ENCODE data around the gene NXNL1. TPM values are rescaled to one million over a fixed set of nuclear protein-coding genes. Genes with fewer than 3 reads are reported as not detected.
A peak's percentile ranks its signal among the peaks of the same experiment; 100 is the strongest.
"Not testable (repeated sequence)": the region's sequence is repeated elsewhere in the genome, so short reads cannot be mapped to it uniquely, and the experiment has no call there.

The NXNL1 gene
- total RNA-seq (not detected), polyA plus RNA-seq (ENCODE audit: insufficient read depth in 1 of 8, insufficient read length in 8 of 8, low replicate concordance in 1 of 8) (not detected)
- long read RNA-seq, donor 1: 0 reads
- long read RNA-seq, donor 2: 0 reads
- long read RNA-seq, donor 3: 0 reads
- long read RNA-seq, donor 4: 0 reads
- long read RNA-seq, donor 5: 0 reads
- long read RNA-seq, donor 6: 0 reads
- long read RNA-seq, donor 7: 0 reads
- long read RNA-seq, donor 8: 0 reads
- long read RNA-seq, donor 9: 0 reads
- long read RNA-seq, donor 10: 0 reads
- long read RNA-seq, donor 11: 0 reads

DNA sequence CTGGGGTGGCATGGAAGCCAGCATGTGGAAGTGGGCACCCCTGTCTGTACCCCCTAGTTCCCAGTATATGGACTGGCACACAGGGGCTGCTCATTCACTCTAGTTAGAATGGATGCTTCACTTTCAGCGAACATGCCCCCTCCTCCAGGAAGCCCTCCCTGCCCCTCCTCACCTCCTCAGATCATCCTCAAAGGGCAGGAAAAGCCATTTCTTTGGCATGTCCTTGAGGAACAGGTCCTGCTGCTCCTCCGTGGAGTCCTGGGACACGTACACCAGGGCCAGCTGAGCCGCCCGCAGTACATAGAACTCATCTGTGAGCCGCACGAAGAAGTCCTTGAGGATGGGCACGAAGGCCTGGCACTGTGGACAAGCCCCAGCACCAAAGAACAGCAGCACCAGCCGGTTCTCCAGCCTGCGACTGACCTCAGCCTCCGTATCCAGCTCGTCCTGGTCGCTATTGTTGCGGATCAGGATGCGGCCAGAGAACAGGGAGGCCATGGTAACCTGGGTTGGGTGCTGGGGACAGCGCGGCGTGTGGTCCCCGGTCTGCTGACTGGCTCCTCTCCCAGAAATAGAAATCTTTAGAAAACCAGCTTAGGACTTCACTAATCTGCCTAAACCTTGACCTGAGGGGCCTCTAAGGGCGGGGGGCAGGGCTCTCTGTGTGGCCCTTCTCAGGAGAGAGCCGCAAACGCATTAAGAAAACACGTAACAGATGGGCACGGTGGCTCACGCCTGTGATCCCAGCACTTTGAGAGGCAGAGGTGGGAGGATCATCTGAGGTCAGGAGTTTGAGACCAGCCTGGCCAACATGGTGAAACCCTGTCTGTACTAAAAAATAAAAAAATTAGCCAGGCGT lies at the start of gene NXNL1:
Gene NXNL1 (minus strand): TSS at position 555 of the 859 bp plus-strand sequence. CDS start 57 bp downstream, at position 498.
- Histone ChIP-seq H3K4me3 (ENCODE audit: low read length) (no peak within 1 kb of the TSS), H3K27ac (ENCODE audit: low read length) (no peak within 1 kb of the TSS), H3K27me3 (ENCODE audit: control insufficient read depth, insufficient read depth, low read length) (peaks cover 25% of the 10 kb centered on the region), H3K4me1 (ENCODE audit: control insufficient read depth, insufficient read depth, low read length) (peaks cover 3% of the 10 kb centered on the region), H3K9me3 (replicated peaks; ENCODE audit: control insufficient read depth, low read depth, low read length) (no peaks in the 10 kb centered on the region), H3K36me3 (ENCODE audit: control insufficient read depth, insufficient read depth, low read length) (no peaks in the 10 kb centered on the region)
- DNase-seq: no peak
- 77% methylated on average over 21 of the region's 26 CpGs for WGBS (ENCODE audit: insufficient coverage)

DNA sequence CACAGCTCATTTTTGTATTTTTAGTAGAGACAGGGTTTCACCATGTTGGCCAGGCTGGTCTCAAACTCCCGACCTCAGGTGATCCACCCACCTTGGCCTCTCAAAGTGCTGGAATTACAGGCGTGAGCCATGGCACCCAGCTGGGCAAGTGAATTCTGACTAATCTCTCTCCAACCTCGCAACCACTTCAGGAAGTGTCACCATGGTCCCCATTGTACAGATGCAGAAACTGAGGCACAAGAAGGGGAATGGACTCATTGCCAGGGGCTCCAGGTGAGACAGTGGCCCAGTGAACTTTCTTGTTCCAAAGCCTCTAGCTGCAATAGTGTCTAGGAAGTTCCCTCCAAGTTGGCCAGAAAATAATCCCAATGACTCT lies 47.8 kb upstream of the NXNL1 start:
- H3K4me1 ChIP-seq (ENCODE audit: control insufficient read depth, insufficient read depth, low read length): peaks cover 20% of the 10 kb centered on the region
- DNase-seq; H3K27me3 ChIP-seq (ENCODE audit: control insufficient read depth, insufficient read depth, low read length); H3K4me3 ChIP-seq (ENCODE audit: low read length); H3K9me3 ChIP-seq (replicated peaks; ENCODE audit: control insufficient read depth, low read depth, low read length); H3K27ac ChIP-seq (ENCODE audit: low read length): not testable (repeated sequence)
- H3K36me3 ChIP-seq (ENCODE audit: control insufficient read depth, insufficient read depth, low read length): peaks cover 17% of the 10 kb centered on the region
- 81% methylated on average over 3 of the region's 3 CpGs for WGBS (ENCODE audit: insufficient coverage)

- H3K27ac ChIP-seq (ENCODE audit: low read length): no peak overlapping the region
- peaks cover 12% of the 10 kb centered on the region for H3K4me1 ChIP-seq (ENCODE audit: control insufficient read depth, insufficient read depth, low read length)
- no peak overlapping the region for H3K4me3 ChIP-seq (ENCODE audit: low read length)
- no peaks in the 10 kb centered on the region for H3K27me3 ChIP-seq (ENCODE audit: control insufficient read depth, insufficient read depth, low read length)
- no peaks in the 10 kb centered on the region for H3K9me3 ChIP-seq (replicated peaks; ENCODE audit: control insufficient read depth, low read depth, low read length)
- DNase-seq: no peak
- WGBS (ENCODE audit: insufficient coverage): 85% methylated on average over 8 of the region's 9 CpGs
- H3K36me3 ChIP-seq (ENCODE audit: control insufficient read depth, insufficient read depth, low read length): peaks cover 20% of the 10 kb centered on the region
These were observed 46.0 kb upstream of the NXNL1 start for GRCh38 chr19:17506745-17507144.

- Histone ChIP-seq H3K4me1 (ENCODE audit: control insufficient read depth, insufficient read depth, low read length) (peaks cover 8% of the 10 kb centered on the region), H3K36me3 (ENCODE audit: control insufficient read depth, insufficient read depth, low read length) (peaks cover 30% of the 10 kb centered on the region), H3K4me3 (ENCODE audit: low read length) (no peak overlapping the region), H3K9me3 (replicated peaks; ENCODE audit: control insufficient read depth, low read depth, low read length) (no peaks in the 10 kb centered on the region), H3K27me3 (ENCODE audit: control insufficient read depth, insufficient read depth, low read length) (no peaks in the 10 kb centered on the region), H3K27ac (ENCODE audit: low read length) (peak overlapping the region; percentile 1)
- WGBS (ENCODE audit: insufficient coverage): 37% methylated on average over 10 of the region's 10 CpGs
- DNase-seq: peak; percentile 76
These were observed 44.5 kb upstream of the NXNL1 start for GRCh38 chr19:17505223-17505622.

- Histone ChIP-seq H3K36me3 (ENCODE audit: control insufficient read depth, insufficient read depth, low read length) (peaks cover 32% of the 10 kb centered on the region), H3K27me3 (ENCODE audit: control insufficient read depth, insufficient read depth, low read length) (no peaks in the 10 kb centered on the region), H3K9me3 (replicated peaks; ENCODE audit: control insufficient read depth, low read depth, low read length) (no peaks in the 10 kb centered on the region), H3K4me1 (ENCODE audit: control insufficient read depth, insufficient read depth, low read length) (peaks cover 11% of the 10 kb centered on the region), H3K4me3 (ENCODE audit: low read length) (no peak overlapping the region), H3K27ac (ENCODE audit: low read length) (no peak overlapping the region)
- 89% methylated on average over 13 of the region's 13 CpGs for WGBS (ENCODE audit: insufficient coverage)
- DNase-seq: no peak
These were observed 43.7 kb upstream of the NXNL1 start for GRCh38 chr19:17504456-17504855.

- no peak overlapping the region for H3K4me3 ChIP-seq (ENCODE audit: low read length)
- 86% methylated on average over 1 of the region's 2 CpGs for WGBS (ENCODE audit: insufficient coverage)
- H3K9me3 ChIP-seq (replicated peaks; ENCODE audit: control insufficient read depth, low read depth, low read length): no peaks in the 10 kb centered on the region
- peaks cover 11% of the 10 kb centered on the region for H3K4me1 ChIP-seq (ENCODE audit: control insufficient read depth, insufficient read depth, low read length)
- H3K27me3 ChIP-seq (ENCODE audit: control insufficient read depth, insufficient read depth, low read length): no peaks in the 10 kb centered on the region
- no peak overlapping the region for H3K27ac ChIP-seq (ENCODE audit: low read length)
- no peak for DNase-seq
- H3K36me3 ChIP-seq (ENCODE audit: control insufficient read depth, insufficient read depth, low read length): peaks cover 32% of the 10 kb centered on the region
These were observed 43.3 kb upstream of the NXNL1 start for GRCh38 chr19:17504030-17504429.

DNA sequence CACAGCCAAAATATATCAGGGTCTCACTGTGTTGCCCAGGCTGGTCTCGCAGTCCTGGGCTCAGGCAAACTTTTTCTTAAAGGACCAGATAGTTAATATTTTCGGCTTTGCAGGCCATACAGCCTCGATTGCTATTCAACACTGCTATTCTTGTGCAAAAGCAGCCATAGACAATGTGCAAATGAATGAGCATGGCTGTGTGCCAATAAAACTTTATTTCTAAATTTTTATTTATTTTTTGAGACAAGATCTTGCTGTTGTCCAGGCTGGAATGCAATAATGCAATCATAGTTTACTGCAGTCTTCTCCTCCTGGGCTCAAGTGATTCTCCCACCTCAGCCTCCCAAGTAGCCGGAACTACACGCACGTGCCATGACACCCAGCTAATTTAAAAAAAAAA lies 42.5 kb upstream of the NXNL1 start:
- Histone ChIP-seq H3K27ac (ENCODE audit: low read length) (no peak overlapping the region), H3K27me3 (ENCODE audit: control insufficient read depth, insufficient read depth, low read length) (no peaks in the 10 kb centered on the region), H3K4me3 (ENCODE audit: low read length) (no peak overlapping the region), H3K4me1 (ENCODE audit: control insufficient read depth, insufficient read depth, low read length) (peaks cover 11% of the 10 kb centered on the region), H3K36me3 (ENCODE audit: control insufficient read depth, insufficient read depth, low read length) (peaks cover 32% of the 10 kb centered on the region), H3K9me3 (replicated peaks; ENCODE audit: control insufficient read depth, low read depth, low read length) (no peaks in the 10 kb centered on the region)
- DNase-seq: no peak
- 98% methylated on average over 5 of the region's 6 CpGs for WGBS (ENCODE audit: insufficient coverage)

GRCh38 chr19:17500447-17501198 lies 39.9 kb upstream of the NXNL1 start:
- WGBS (ENCODE audit: insufficient coverage): 94% methylated on average over 27 of the region's 27 CpGs
- Histone ChIP-seq H3K4me3 (ENCODE audit: low read length) (no peak overlapping the region), H3K27ac (ENCODE audit: low read length) (peak overlapping the region; percentile 20), H3K9me3 (replicated peaks; ENCODE audit: control insufficient read depth, low read depth, low read length) (no peaks in the 10 kb centered on the region), H3K36me3 (ENCODE audit: control insufficient read depth, insufficient read depth, low read length) (peaks cover 30% of the 10 kb centered on the region), H3K27me3 (ENCODE audit: control insufficient read depth, insufficient read depth, low read length) (no peaks in the 10 kb centered on the region), H3K4me1 (ENCODE audit: control insufficient read depth, insufficient read depth, low read length) (peaks cover 19% of the 10 kb centered on the region)
- no peak for DNase-seq

DNA sequence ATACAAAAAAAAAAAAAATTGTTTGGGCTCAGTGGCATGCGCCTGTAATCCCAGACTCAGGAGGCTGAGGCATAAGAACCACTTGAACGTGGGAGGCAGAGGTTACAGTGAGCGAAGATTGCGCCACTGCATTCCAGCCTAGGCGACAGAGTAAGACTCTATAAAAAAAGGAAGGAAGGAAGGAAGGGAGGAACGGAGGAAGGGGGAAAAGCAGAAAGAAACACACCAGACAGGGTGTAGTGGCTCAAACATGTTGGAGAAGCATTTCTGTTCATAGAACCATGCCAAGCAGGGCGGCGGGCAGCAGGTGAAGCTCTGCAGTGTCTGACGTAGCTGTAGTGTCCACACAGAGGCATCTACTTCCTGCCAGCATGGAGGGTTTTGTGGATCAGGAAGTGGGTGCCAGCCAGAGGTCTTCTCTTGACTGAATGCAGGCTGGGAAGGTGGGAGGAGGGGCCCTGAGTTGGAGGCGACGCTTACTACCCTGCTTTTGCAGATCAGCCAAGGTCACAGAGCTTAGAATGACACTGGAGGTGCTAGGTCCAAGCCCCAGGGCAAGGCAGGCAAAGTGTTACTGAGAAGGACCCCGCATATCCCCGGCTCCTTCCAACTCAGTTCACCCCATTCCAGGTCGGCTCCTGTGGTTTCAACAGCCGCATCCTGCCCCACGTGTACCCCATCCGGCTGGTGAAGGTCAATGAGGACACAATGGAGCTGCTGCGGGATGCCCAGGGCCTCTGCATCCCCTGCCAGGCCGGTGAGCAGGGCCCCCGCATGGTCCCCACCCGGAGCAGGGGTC lies 39.1 kb upstream of the NXNL1 start:
- Histone ChIP-seq H3K36me3 (ENCODE audit: control insufficient read depth, insufficient read depth, low read length) (peaks cover 24% of the 10 kb centered on the region), H3K27ac (ENCODE audit: low read length) (peak overlapping the region; percentile 20), H3K4me1 (ENCODE audit: control insufficient read depth, insufficient read depth, low read length) (peaks cover 16% of the 10 kb centered on the region)

More for the DNA sequence above, 39.1 kb upstream of the NXNL1 start:
- H3K27me3 ChIP-seq (ENCODE audit: control insufficient read depth, insufficient read depth, low read length): no peaks in the 10 kb centered on the region
- no peak for DNase-seq
- no peaks in the 10 kb centered on the region for H3K9me3 ChIP-seq (replicated peaks; ENCODE audit: control insufficient read depth, low read depth, low read length)
- no peak overlapping the region for H3K4me3 ChIP-seq (ENCODE audit: low read length)
- WGBS (ENCODE audit: insufficient coverage): 72% methylated on average over 19 of the region's 21 CpGs

Measured in muscle of leg (tissue), 16 donors.